ENCODE results near the gene LHFPL3. TPM values are rescaled to one million over a fixed set of nuclear protein-coding genes. Genes with fewer than 3 reads are reported as not detected.

The LHFPL3 gene
- total and polyA plus RNA-seq, 9 of the 15 experiments (the other 6 are each of a cell fraction or from before 2014, with no cell fraction given), result 0.21 to 0.52 TPM; not detected in 7

DNA sequence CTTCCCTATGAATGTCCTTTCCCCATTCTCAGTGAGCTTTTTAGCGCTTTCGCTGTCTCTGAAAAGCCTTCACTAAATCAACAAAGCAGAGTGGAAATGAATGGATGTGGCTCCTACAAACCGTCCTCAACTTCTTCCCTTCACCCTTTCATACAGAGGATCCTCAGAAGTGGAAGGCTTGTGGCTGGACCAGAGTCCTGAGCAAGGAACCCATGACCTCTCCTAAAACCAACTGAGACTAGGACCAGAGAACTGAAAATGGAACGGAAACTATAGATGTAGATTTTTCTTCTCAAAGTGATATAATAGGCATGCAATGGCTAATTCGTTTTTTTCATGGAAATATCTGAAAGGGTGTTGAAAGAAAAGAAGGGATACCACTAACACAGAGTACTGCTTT is 122.5 kb downstream of the LHFPL3 start:
- H3K4me2 ChIP-seq (ENCODE audit: insufficient read depth, low read length), result no peak overlapping the region
- H3K27ac ChIP-seq (ENCODE audit: extremely low read depth, low read depth, low read length), result no peak overlapping the region
- no peak overlapping the region for H3K9ac ChIP-seq (ENCODE audit: insufficient read depth in 1 of 2, low read depth in 2 of 2, low read length in 2 of 2)
- H3K9me1 ChIP-seq (ENCODE audit: control insufficient read depth, insufficient read depth, low read length), result no peaks in the 10 kb centered on the region
- in situ Hi-C loops (cut with MboI), result no loop called here
- ChIA-PET POLR2A (interaction anchor here (0.9 kb wide), 1 partner anchor 751 kb away, joined by 4 read pairs; no protein-coding TSS in a partner anchor), CTCF (ENCODE audit: low intra/inter-chr PET ratio) (no interaction called here)
- DNase-seq (ENCODE audit: extremely low read depth in 1 of 4, low spot score in 3 of 4) (no peak), FAIRE-seq (no peak), ATAC-seq (no peak)
- intact Hi-C loops (cut with micrococcal nuclease), result no loop called here
- BruUV-seq (replicated peaks), result no TSS peak
- H4K20me1 ChIP-seq (replicated peaks; ENCODE audit: control insufficient read depth, insufficient read depth, low read length), result no peaks in the 10 kb centered on the region
- H3K4me1 ChIP-seq (replicated peaks in 1 of 2; ENCODE audit: control insufficient read depth in 2 of 2, insufficient read depth in 2 of 2, low read length in 2 of 2), result no peaks in the 10 kb centered on the region
- no peak overlapping the region for H3K4me3 ChIP-seq
- WGBS (ENCODE audit: insufficient coverage, low coverage, missing lambda C conversion rate), result 7% methylated on average over 5 of the region's 5 CpGs
- no peak overlapping the region for H2AFZ ChIP-seq (ENCODE audit: low read depth, low read length)
- no peaks in the 10 kb centered on the region for H3K9me3 ChIP-seq (replicated peaks; ENCODE audit: control insufficient read depth, insufficient read depth, low read depth, low read length)
- H3K79me2 ChIP-seq (ENCODE audit: control insufficient read depth, insufficient read depth, low read length), result no peaks in the 10 kb centered on the region
- TF ChIP-seq FOSL1 (tag; conservative IDR thresholded peaks at IDR 0.05) (no peak), ERF (CRISPR knock-in tag; IDR thresholded peaks at IDR 0.05) (no peak), ZNF165 (CRISPR knock-in tag; IDR thresholded peaks at IDR 0.05; ENCODE audit: borderline replicate concordance) (no peak), ARHGAP35 (IDR thresholded peaks at IDR 0.05; ENCODE audit: partially characterized antibody) (no peak), ETV1 (tag; conservative IDR thresholded peaks at IDR 0.05; ENCODE audit: low read depth) (no peak), ZNF134 (CRISPR knock-in tag; conservative IDR thresholded peaks at IDR 0.05) (no peak), ESRRA (IDR thresholded peaks at IDR 0.05; ENCODE audit: borderline replicate concordance, low read depth) (no peak), POLR3A (IDR thresholded peaks at IDR 0.05; ENCODE audit: borderline replicate concordance, extremely low read depth, insufficient read depth, insufficient read length) (no peak), ZMIZ1 (IDR thresholded peaks at IDR 0.05; ENCODE audit: low read depth in 2 of 2, low read length in 2 of 2) (no peak), NELFE (IDR thresholded peaks at IDR 0.05; ENCODE audit: insufficient read depth, insufficient read length) (no peak), PHF20 (IDR thresholded peaks at IDR 0.05; ENCODE audit: partially characterized antibody) (no peak), MAFF (IDR thresholded peaks at IDR 0.05; ENCODE audit: low read length) (no peak), SRSF7 (optimal IDR thresholded peaks at IDR 0.05; ENCODE audit: low read depth, low read length) (no peak)
- TF ChIP-seq, protein P1, sequence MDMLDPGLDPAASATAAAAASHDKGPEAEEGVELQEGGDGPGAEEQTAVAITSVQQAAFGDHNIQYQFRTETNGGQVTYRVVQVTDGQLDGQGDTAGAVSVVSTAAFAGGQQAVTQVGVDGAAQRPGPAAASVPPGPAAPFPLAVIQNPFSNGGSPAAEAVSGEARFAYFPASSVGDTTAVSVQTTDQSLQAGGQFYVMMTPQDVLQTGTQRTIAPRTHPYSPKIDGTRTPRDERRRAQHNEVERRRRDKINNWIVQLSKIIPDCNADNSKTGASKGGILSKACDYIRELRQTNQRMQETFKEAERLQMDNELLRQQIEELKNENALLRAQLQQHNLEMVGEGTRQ (CRISPR knock-in tag; IDR thresholded peaks at IDR 0.05), result no peak
- H3K27me3 ChIP-seq (ENCODE audit: control insufficient read depth in 2 of 2, insufficient read depth in 2 of 2, low read length in 2 of 2), result no peaks in the 10 kb centered on the region; a peak in 1 of 5 replicates
- H3K36me3 ChIP-seq (ENCODE audit: control insufficient read depth, insufficient read depth, low read length), result no peaks in the 10 kb centered on the region

All from K562 (cell line).